Stimulated activated CD4-positive, alpha-beta T cell treated with anti-CD3 and anti-CD28 coated beads, Interleukin-4, amount 100 ng/mL, for 4 hours (primary cell): Measurements from ENCODE around the gene AP1G2.

Experiments
- DNase-seq, 2 experiments: peaks; one replicate each; pipeline ENCODE4 v3.0.0-alpha.2; 2020

AP1G2 gene

DNA sequence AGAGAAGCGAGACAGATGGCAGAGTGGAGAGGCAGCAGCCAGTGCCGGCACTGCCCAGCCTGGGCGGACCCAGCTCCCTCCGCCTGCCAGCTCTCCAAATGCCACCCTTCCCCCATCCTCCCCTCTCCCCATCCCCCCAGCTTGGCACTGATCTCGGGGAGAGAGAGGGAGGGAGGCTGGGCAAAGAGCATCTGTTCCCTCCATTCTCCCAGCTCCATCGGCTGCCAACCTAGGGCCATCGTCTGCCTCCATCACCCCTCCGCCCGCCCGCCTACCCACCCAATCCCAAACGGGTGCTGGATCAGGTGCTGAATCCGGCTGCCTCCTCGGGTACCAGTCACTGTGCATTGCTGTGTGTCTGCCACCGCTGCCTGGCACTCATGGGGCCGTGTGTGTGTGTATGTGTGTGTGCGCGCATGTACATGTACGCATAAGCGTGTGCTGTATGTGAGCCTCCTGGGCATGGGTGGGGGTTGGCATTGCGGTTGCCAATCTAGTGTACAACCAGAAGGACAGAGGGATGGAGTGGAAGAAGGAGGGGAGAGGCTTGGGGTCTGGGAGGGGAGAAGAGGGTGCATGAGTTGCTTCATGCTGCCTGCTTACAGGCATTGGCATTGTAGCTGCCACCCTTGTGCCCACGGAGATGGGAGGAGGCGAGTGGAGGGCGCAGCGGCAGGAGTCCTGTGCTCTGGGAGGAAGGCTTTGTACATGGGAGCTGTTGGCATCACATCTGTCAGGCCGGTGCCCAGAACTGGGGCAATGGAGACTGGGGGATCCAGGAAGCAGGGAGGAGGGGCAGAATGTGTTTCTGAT is 54.4 kb downstream of the AP1G2 start:
- no peak for DNase-seq

DNA sequence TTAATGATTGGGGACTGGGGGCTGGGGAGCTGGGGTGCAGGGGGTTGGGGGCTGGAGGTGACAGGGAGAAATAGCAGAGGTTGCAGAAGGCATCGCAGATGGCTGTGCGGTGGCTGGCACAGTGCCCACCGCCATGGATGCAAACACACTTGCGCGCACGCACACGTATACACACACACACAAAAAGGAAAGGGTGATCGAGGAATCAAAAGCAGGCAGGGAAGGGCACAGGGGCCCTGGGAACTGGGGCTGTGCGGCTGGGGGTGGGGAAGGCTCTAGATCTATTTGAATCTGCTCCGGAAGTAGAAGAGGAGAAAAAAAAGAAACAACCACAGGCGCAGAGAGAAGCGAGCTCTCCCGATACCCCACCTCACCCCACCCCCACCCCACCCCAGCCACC is 55.4 kb downstream of the AP1G2 start:
- DNase-seq: no peak
